DMS53 treated with DMSO at 0.1 percent for 48 hours (cell line): Measurements from ENCODE around the gene CARD11.
A peak's percentile ranks its signal among the peaks of the same experiment; 100 is the strongest.

ENCODE experiments used
- DNase-seq: peaks from one replicate; lab custom pipeline; 2025; ENCODE audit not compliant: unreplicated experiment; lab: John Stamatoyannopoulos, UW

CARD11 gene

DNA sequence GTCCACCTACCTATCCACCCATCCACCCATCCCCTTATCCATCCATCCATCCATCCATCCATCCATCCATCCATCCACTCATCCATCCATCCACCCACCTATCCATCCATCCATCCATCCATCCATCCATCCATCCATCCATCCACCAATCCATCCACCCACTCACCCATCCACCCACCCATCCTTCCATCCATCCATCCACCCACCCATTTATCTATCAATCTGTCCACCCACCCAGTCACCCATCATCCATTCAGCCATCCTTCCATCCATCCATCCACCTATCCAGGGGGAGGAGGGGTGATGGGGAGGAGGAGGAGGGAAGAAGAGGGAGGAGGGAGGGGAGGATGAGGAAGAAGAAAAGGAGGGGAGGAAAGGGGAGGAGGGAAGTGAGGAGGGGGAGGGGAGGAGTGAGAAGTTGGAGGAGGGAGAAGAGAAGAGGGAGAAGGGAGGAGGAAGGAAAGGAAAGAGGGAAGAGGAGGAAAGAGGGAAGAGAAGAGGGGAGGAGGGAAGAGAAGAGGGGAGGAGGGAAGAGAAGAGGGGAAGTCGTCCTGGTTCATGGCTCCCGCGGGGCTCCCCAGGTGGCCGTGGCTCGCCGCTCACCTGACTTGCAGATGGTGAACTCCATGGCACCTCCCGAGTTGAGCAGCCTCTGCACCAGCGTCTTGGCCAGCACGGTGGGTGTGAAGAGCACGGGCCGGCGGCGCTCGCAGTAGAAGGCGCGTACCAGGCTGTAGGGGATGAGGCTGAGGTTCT, 130.8 kb downstream of the CARD11 start:
- DNase-seq: no peak

DNA sequence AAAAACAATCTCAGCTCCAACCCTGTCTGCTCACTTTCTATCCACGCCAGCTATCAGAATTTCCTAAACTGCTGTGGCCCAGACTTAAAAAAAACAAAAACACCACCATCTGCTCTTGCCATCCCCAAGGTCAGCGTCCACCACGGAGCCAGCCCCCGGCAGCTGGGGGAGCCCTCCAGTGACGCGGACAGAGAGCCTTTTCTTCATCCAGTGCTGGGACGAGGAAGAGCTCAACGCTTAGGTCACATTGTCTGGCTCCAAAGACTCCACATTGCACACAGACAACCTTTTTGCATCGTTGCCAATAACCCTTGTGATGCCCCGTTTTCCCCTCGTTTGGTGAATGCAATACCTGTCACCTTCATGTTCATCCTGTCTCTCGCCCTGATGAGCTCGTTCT, 132.2 kb downstream of the CARD11 start:
- no peak for DNase-seq

DNA sequence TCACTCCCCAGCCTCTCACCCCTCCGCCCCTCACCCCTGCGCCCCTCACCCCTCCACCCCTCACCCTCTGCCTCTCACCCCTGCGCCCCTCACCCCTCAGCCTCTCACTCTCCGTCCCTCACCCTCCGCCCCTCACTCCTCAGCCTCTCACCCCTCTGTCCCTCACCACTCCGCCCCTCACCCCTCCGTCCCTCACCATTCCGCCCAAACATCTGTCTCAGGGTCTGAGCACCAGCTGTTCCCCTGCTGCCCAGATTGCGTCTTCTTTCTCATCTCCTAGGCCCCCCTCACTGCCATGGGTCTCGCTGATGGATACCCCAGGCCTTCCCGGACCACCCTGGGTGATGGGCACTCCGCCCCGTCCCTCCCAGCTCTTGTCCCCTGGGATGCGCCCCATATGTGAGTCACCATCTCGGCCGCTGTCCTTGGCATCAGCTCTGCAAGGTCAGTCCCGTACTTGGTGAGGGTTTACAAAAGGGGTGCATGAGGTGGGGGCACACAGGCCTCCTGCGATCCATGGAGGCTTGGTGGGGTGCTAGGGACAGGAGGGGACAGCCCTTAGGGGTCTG, 134.1 kb downstream of the CARD11 start:
- DNase-seq: no peak

DNA sequence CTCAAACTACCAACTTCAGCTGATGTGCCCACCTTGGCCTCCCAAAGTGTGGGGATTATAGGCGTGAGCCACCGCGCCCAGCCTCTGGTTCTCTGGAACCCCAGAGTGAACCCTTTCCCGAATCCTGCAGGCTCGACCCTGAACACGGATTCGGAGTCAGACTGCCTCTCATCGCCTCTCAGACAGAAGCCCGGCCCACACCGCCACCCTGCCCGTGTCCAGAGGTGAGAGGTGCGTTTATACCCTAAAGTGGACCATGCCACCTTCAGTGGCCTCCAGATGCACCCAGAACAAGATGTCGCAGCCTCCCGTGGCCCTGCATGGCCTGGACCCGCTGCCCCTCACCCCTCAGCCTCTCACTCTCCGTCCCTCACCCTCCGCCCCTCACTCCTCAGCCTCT, 134.6 kb downstream of the CARD11 start:
- DNase-seq: no peak

DNA sequence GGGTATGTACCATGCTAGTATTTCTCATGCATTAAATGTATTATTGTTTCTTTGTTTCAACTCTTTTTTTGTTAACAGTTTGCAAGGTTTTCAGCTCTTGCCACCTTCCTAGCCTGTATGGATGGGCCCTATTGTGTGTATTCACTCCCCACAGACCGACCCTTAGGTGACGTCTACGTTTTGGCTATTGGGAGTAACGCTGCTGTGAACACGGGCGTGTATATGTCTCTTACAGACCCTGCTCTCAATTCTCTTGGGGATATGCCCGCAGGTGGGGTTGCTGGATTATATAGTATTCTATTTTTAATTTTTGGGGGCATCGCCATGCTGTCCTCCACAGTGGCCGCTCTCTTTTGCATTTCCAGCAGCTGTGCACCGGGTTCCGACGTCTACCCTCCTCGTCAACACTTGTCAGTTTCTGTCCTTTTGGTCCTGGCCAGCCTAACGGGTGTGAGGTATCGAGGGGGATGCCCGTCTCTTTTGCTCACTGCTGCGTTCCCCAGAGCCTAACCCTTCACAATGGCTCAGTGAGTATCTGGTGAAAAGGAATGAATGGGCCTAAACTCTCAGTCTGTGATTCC, 135.5 kb downstream of the CARD11 start:
- DNase-seq: no peak

DNA sequence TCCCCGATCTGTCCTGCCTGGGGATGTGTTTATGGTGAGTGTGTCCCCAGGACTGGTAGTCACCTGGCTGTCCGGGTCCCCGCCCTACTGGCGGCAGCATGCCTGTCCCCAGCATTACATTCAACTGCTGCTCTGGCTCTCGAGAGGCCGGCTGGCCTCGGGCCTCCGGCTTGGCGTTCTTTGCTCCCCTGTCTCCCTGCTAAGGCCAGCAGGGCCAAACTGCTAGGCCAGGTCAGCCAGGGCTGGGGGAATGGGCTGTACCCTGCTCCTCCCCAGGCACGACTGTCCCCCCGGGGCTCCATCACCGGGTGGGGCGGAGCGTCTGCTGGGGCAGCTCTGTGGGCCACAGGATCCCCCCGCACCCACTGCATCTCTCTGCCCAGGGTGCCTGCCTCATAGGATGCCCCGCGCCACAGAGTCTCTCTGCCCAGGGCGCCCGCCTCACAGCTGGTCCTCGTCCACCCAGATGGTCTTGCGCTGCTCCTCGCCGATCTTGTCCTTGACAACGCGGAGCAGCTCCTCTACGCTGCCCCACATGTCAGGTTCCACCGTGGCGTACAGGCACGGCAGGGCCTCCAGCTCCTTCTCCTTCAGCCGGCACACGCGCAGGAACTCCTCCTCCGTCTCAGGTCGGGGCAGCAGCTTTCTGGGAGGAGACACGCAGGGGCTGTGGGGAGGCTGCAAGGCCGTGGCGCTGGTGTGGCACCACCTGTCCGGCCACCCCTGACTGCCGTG, 137.3 kb downstream of the CARD11 start:
- no peak for DNase-seq

DNA sequence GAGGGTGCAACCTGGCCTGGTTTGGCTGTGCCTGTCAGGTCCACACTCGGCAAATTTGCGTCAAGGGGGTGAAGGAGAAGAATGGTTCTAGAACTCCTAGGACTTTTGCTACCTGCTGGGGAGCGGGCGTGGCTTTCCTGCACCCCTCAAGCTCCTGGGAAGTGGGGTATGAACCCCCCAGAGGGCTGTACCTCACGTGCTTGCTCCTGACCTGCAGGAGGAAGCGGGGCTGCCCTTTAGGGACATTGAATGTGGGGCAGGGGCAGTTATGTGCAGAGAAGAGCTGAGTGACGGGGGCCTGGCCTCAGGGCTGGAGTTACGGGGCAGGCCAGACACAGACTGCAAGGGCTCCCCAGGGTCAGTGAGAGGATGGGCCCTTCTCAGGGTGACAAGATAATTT, 138.2 kb downstream of the CARD11 start:
- DNase-seq: no peak

DNA sequence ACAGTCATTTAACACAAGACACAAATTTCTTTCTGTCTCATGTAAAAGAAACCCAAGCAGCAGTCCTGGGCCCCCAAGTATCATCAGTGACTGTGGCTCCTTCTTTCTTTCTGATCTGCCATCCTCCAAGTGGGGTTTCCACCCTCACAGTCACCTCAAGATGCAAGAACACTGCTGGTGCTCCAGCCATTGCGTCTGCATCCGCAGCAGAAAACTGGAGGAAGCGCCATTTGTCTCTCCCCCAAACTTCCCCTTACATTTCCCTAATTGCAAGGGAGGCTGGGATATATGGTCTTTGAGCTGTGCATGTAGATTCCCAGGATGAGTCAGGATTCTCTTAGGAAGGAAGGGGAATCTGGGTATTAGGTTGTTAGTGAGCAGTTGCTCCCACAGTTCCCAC, 138.6 kb downstream of the CARD11 start:
- DNase-seq: no peak

DNA sequence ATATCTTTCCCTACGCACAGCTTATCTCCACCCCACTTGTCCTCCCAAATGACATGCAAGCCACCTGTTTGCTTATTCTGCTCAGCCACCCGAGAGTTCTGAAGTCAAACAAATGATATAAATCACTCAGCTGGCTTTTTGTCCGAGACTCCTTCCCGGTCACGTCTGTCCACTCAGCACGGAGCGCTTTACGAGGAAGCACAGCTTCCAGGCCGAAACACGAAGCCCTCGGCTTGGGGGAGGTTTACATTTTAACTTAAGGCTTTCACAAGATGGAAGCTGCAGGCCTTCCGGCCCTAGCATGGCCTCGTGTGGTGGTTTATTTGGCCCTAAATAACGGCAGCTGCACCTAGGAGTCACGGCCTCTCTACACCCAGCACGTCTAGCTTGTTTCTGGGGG, 139.5 kb downstream of the CARD11 start:
- no peak for DNase-seq

DNA sequence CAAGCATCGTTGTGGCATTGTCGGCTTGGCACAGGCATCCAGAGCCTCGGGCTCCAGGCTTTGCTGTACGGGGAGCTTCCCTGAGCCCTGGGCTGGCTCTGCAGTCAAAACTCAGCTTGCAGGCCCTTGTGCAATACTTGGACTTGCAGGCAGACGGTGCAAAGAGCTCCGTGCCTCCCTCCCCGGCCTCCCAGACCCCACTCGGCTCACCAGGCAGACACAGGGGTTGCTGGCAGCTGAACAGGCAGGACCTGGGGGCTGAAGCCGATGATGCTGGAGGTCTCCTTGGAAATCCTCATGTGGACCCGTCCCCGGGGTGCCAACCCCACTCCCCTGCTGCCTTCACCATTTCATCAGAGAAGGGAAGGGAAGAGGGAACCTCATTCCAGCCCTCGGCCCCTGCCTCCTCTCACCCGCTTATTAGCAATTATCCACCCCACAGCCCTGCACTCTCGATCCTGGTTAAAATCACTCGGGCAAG, 139.9 kb downstream of the CARD11 start:
- no peak for DNase-seq

DNA sequence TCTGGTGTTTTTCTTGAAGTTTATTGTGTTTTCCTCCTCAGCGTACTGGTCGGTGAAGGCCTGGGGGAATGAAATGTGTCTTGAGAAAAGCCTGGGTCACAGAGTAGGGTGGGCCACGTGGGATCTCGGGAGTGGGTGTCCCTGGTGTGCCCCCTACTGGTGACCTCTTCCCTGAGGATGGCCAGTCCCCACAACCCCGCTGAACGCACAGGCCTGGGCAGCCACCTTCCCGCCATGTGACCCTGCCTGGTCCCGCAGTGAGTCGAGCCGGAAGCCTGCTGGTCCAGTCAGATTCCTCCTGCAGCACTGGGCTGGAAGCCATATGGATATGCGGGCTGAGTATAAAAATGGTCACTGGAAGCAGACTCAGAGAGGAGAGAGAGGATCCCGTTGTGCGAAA, 146.6 kb downstream of the CARD11 start:
- DNase-seq: no peak

DNA sequence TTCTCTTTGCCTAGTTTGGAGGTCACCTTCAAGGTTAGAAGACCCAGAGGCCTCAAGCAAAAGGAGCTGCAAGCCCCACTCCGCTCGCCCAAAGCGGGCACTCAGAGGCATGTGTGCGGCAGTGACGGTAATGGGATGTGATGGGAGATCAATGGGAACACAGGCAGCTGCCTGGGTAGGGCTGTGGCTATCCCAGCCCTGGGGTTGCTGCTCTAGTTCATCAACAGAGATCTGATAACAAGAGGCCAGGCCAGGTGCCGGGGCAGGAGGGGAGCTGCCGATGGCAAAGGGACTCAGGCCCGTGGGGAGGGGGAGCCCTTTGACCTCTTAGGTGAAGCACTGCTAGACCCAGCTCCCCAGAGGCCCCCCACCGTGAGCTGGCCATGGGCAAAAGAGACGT, 147.5 kb downstream of the CARD11 start:
- DNase-seq: no peak

DNA sequence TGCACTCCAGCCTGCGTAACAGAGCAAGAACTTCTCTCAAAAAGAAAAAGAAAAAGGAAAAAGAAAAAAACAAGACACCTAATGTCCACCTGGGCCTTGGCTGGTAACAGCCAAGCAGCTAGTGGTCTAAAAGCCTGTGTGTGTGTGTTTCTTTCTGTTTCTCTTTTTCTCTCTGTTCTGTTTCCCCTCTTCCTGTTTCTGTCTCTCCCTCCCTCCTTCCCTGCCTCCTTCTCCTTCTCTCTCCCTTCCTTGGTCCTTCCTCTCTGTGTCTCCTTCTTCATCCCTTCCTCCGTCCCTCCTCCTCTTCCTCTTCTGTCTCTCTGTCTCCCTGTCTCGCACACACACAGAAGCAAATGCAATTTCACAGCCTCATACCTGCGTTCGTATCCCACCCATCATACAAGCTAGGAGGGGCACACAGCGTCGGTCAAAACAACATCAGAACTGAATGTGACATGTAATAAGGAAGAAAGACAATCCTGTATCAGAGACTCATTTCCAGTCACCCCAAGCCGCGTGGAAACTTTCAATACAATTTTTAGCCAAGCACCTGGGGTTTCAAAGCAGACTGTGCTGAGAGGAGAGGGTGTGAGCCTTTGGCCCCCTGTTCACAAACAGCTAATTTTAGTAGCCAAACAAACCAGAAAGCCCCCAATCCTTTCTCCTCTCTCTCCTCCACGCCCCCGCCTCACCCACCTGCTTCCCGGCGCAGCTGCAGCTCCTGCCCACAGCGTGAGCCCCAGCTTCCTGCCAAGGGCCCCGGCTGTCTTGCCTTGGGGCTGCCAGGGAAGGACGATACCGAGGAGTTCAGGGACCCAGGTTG, 149.3 kb downstream of the CARD11 start:
- no peak for DNase-seq

DNA sequence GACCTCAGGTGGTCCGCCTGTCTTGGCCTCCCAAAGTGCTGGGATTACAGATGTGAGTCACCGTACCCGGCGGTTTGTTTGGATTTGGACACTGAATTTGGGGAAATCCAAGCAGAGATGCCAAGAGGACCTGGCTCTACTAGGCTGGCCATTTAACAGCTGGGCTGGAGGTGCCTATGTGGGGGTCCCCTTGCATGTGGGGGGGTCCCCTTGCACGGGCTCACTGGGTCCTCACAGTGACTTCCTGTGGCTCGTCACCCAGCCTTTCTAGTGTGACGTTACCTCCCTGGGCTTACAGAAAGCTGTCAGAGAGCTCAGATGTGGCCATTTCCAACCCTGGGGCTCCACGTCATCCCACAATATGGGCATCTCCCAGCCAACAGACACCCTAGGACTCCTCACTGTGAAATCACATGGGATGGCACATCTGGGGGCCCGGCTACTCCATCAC, 150.2 kb downstream of the CARD11 start:
- DNase-seq: no peak

DNA sequence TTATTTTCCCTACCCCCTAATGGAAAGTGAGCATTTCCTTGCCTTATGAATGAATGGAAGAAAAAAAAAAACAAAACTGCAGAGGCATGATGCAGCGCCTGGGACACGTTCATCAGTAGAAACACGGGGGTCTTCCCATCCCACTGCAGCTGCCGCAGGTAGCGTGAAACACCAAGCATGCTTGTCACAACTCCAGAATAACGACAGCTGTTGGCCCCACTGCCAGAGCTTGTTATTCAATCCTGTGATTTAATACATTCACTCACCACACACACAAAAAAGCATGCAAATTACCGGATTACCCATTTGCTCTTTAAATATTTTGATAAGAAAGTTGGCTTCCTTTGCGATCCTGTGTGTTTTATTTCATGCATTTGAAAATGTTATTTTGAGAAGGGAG, 151.1 kb downstream of the CARD11 start:
- no peak for DNase-seq

DNA sequence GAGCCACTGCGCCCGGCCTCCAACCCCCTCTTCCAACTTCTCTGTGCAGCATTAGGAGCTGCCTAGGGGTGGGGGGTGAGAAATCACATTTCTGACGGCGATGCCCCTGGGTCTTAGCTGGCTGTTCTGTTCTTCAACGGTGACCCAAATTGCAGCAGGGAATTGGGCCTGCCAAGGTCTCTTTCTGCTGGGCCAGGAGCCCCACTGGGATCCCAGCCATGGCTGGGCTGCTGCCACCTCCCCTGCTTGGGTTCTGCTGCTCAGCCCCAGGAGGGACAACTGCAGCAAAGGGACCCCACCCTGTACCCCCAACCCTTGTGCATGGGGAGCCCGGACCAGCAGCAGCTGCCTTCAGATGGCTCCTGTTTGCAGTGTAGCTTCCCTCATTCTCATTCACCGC, 155.9 kb downstream of the CARD11 start:
- DNase-seq: no peak

DNA sequence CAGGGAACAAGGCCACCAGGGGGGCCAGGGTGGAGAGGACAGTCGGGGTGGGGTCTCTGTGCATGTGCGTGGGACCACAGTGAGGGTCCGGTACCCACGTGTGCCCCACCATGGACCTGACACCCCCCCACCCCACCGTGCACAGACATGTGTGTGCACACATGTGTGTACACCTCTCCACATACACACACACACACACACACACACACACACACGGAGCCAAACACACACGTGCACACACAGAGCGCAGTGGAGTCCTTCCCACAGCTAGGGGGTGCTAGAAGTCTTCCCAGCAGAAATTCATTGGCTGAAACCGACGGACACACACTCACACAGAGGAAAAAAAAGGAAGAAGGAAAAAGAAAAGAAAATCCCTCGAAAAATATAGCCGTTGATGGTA, 156.8 kb downstream of the CARD11 start:
- peak; percentile 48 for DNase-seq

DNA sequence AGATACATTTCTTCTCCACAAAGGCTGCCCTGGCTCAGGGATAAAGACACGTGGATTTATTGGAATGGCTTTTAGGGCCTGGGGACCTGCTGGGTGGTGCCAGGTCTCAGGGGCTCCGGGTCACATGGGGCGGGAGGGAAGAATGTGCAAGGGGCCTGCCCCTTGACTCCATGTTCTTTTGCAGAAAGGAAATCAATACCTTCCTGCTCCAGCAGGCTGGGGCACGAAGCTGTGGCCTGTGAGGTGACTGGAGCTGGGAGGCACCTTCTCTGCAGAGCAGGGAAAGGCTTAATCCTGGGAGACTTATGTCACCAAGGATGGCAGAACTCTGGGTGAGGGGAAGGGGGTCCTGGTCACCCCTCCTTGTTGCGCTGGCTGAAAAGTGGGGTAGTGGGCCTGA, 157.3 kb downstream of the CARD11 start:
- DNase-seq: no peak

DNA sequence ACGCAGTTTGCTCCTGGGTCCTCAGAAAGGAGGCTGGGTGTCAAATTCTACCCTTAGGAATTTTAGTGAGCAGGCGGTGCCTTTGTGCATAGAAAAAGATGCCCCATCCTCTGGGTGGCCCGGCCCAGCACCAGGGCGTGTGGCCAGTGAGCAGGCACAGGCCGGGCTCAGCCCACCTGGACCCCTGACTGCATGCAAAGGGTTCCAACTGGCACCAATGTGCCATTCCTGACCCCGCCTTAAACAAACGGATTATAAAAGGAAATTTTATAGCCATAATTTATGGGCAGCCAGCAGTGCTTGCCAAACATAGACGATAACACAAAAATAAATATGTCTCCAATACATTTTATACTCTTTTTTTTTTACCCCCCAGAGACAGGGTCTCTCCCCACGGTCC, 159.5 kb downstream of the CARD11 start:
- no peak for DNase-seq

DNA sequence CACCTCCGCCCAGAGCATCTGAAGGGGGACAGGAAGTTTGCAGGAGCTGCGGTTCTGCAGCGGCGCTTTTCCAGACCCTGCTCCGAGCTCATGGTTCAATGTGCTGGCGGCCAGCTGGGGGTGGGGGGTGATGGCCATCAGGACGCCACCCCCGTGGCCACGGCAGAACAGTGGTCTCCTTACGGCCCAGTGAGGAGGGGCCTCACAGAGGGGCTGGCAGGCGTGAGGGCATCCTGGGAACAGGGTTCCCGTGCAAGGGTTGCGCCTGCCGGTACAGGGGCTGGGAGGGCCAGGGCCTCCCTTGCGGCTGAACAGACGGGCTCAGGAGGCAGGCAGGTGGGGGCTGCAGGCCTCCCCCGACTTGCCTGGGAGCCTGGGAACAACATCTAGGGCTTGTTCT, 160.6 kb downstream of the CARD11 start:
- DNase-seq: no peak

DNA sequence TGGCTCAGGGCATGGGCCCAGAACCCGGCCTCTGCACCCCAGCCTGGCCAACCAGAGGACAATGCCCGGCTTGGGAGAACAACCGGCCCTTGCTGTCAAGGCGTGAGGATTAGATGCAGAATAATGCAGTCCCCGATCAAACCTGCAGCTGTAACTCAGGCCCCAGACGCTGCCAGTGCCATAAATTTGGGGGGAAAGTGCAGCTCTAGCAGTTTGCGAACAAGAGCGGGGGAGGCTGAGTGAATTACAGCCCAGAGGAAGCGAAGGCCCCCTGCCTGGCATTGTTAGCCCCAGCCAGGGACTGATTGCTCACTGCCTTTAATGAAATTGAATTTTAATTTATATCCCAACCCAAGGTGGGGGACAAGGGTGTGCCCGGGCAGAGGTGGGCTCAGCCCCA, 161.6 kb downstream of the CARD11 start:
- DNase-seq: no peak
